Measurements from ENCODE around the gene HOXA9. TPM values are rescaled to one million over a fixed set of nuclear protein-coding genes. Genes with fewer than 3 reads are reported as not detected.

The HOXA9 gene
- polyA plus RNA-seq, 3 donors = 0.55 to 1.9 (median 1.2) TPM

- Mint-ChIP-seq H3K36me3 (peaks cover 15 to 23% of the 10 kb centered on the region in 2 donors), H3K4me3 (peak overlapping the region; percentile 58 to 81), H3K27ac (no peak overlapping the region), H3K9me3 (peaks cover 2 to 36% (median 16%) of the 10 kb centered on the region in 7 donors), H3K27me3 (ENCODE audit: low read depth in 3 of 3) (peaks cover 85 to 96% (median 91%) of the 10 kb centered on the region in 3 donors), H3K4me1 (peaks cover 36% of the 10 kb centered on the region)
- H3K27ac ChIP-seq (ENCODE audit: low read depth in 1 of 2, low read length in 2 of 2) = no peak overlapping the region
- TF ChIP-seq CTCF (IDR thresholded peaks at IDR 0.05) = no peak
- peaks cover 9% of the 10 kb centered on the region for H4K20me1 ChIP-seq (ENCODE audit: insufficient read depth, low read length)
- H2AFZ ChIP-seq (ENCODE audit: insufficient read depth, low read depth, low read length, poor library complexity, severe bottlenecking) = peak overlapping the region; percentile 88
- H3K27me3 ChIP-seq (ENCODE audit: control insufficient read depth in 2 of 2, insufficient read depth in 2 of 2, low read length in 2 of 2) = peaks cover 60 to 98% of the 10 kb centered on the region in 2 donors
- H3K36me3 ChIP-seq (replicated peaks in 1 of 2; ENCODE audit: control insufficient read depth in 1 of 2, insufficient read depth in 2 of 2, low read length in 2 of 2) = no peaks in the 10 kb centered on the region
- peak overlapping the region; percentile 92 for H3K4me2 ChIP-seq (replicated peaks; ENCODE audit: extremely low read depth, low read length, poor library complexity, severe bottlenecking)
- peak overlapping the region; percentile 45 for H3K9ac ChIP-seq (ENCODE audit: insufficient read depth, low read length, poor library complexity, severe bottlenecking)
- DNase-seq = peak; percentile 66 to 75 (median 73)
- WGBS (ENCODE audit: insufficient coverage) = under 1% methylated on average over 59 of the region's 59 CpGs
- peaks cover 39 to 57% of the 10 kb centered on the region in 2 donors for H3K4me1 ChIP-seq (ENCODE audit: control insufficient read depth in 1 of 2, insufficient read depth in 2 of 2, low read length in 2 of 2)
- intact Hi-C loops (cut with micrococcal nuclease) = loop anchor here in 1 of 2 donors (1.0 to 5.0 kb wide), 2 partner anchors 11 to 1311 kb away; no protein-coding TSS in a partner anchor
- H3K79me2 ChIP-seq (ENCODE audit: insufficient read depth, low read length) = no peaks in the 10 kb centered on the region
- H3K9me3 ChIP-seq (replicated peaks in 1 of 2; ENCODE audit: control insufficient read depth in 1 of 2, insufficient read depth in 1 of 2, low read length in 2 of 2) = peaks cover 11 to 30% of the 10 kb centered on the region in 2 donors
- H3K4me3 ChIP-seq (replicated peaks in 1 of 3; ENCODE audit: low read depth in 2 of 3, low read length in 3 of 3) = peak overlapping the region; percentile 23 to 76 (median 39)
Measured at GRCh38 chr7:27173511-27173955, 8.2 kb upstream of the HOXA9 start.

GRCh38 chr7:27172823-27173510 lies 7.6 kb upstream of the HOXA9 start:
- Histone ChIP-seq H3K9me3 (replicated peaks in 1 of 2; ENCODE audit: control insufficient read depth in 1 of 2, insufficient read depth in 1 of 2, low read length in 2 of 2) (peaks cover 11 to 34% of the 10 kb centered on the region in 2 donors), H3K9ac (ENCODE audit: insufficient read depth, low read length, poor library complexity, severe bottlenecking) (peak overlapping the region; percentile 45)
- peaks cover 85 to 98% (median 91%) of the 10 kb centered on the region in 3 donors for H3K27me3 Mint-ChIP-seq (ENCODE audit: low read depth in 3 of 3)

More at GRCh38 chr7:27172823-27173510, 7.6 kb upstream of the HOXA9 start:
- Histone ChIP-seq H3K79me2 (ENCODE audit: insufficient read depth, low read length) (no peaks in the 10 kb centered on the region), H3K27ac (ENCODE audit: low read depth in 1 of 2, low read length in 2 of 2) (no peak overlapping the region), H3K4me1 (ENCODE audit: control insufficient read depth in 1 of 2, insufficient read depth in 2 of 2, low read length in 2 of 2) (peaks cover 44 to 62% of the 10 kb centered on the region in 2 donors), H3K36me3 (replicated peaks in 1 of 2; ENCODE audit: control insufficient read depth in 1 of 2, insufficient read depth in 2 of 2, low read length in 2 of 2) (no peaks in the 10 kb centered on the region), H3K4me2 (replicated peaks; ENCODE audit: extremely low read depth, low read length, poor library complexity, severe bottlenecking) (peak overlapping the region; percentile 92), H3K27me3 (ENCODE audit: control insufficient read depth in 2 of 2, insufficient read depth in 2 of 2, low read length in 2 of 2) (peaks cover 65 to 98% of the 10 kb centered on the region in 2 donors), H3K4me3 (replicated peaks in 1 of 3; ENCODE audit: low read depth in 2 of 3, low read length in 3 of 3) (peak overlapping the region; percentile 23 to 76 (median 39)), H4K20me1 (ENCODE audit: insufficient read depth, low read length) (peaks cover 9% of the 10 kb centered on the region), H2AFZ (ENCODE audit: insufficient read depth, low read depth, low read length, poor library complexity, severe bottlenecking) (peak overlapping the region; percentile 88)
- H3K4me3 Mint-ChIP-seq = peak overlapping the region; percentile 74 to 89
- no peak for TF ChIP-seq CTCF (IDR thresholded peaks at IDR 0.05)
- peaks cover 2 to 40% (median 20%) of the 10 kb centered on the region in 7 donors for H3K9me3 Mint-ChIP-seq
- DNase-seq = no peak
- peaks cover 15 to 25% of the 10 kb centered on the region in 2 donors for H3K36me3 Mint-ChIP-seq
- peaks cover 41% of the 10 kb centered on the region for H3K4me1 Mint-ChIP-seq
- no peak overlapping the region for H3K27ac Mint-ChIP-seq
- intact Hi-C loops (cut with micrococcal nuclease) = loop anchor here in 1 of 2 donors (1.0 to 5.0 kb wide), 2 partner anchors 11 to 1311 kb away; no protein-coding TSS in a partner anchor
- WGBS (ENCODE audit: insufficient coverage) = under 1% methylated on average over 56 of the region's 58 CpGs

All from CD14-positive monocyte (primary cell).